GM12864 (cell line): ENCODE measurements around the gene NUAK2.
A peak's percentile ranks its signal among the peaks of the same experiment; 100 is the strongest.
"Not testable (repeated sequence)": the region's sequence is repeated elsewhere in the genome, so short reads cannot be mapped to it uniquely, and the experiment has no call there.

ENCODE experiments used
- DNase-seq: peaks from one replicate; pipeline ENCODE4 v3.0.0-alpha.2; 2011; ENCODE audit warnings: low read depth
- H3K4me3 ChIP-seq: 2 replicates; pipeline ENCODE4 v1.5.1; 2011; ENCODE audit warnings: mild to moderate bottlenecking, low read depth, low read length, control low read depth
- TF ChIP-seq, protein P1 (sequence below): IDR thresholded peaks from 2 replicates; pipeline ENCODE4 v1.5.1; 2011; ENCODE audit warnings: low read depth, mild to moderate bottlenecking, moderate library complexity, low read length, control low read depth, inconsistent platforms; ENCODE audit errors: missing control alignments

The NUAK2 gene

DNA sequence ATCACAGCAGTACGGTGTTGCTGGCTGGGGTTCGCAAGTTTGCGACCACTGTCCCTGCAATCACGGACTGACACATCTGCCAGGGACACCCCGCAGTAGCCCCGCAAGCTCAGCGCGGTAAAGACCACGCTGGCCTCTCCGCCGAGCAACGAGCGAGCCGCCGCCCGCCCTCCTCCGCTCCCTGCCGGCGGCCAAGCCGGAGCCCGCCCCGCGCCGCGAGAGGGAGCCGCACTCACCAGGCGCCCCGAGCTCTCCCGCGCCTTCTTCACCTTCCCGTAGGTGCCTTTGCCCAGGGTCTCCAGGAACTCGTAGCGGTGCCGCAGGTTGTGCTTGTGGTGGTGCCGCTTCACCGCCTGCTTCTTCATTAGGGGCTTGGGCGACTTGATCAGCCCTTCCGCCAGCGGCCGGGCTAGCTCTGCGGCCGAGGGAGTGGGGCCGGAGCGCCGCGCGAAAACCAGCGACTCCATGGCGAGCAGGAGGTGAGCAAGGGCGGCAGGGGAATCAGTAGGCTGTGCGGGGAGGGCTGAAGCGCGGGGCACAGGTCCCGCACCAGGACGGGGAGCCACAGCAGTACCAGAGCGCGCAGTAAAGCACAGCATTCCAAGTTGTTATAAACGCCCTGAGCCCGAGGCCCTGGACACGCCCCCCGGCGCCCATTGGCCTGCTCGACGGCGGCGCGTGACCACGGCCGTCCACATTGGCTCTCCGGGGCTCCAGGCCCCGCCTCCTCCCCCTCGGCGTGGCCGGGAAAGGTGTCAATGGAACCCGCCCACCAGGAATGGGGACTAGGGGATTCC lies at the start of gene NUAK2:
TSS of gene NUAK2 (minus strand) at position 584 of the 797 bp plus-strand sequence. CDS start at position 467, 117 bp downstream.
- TF ChIP-seq, protein P1, sequence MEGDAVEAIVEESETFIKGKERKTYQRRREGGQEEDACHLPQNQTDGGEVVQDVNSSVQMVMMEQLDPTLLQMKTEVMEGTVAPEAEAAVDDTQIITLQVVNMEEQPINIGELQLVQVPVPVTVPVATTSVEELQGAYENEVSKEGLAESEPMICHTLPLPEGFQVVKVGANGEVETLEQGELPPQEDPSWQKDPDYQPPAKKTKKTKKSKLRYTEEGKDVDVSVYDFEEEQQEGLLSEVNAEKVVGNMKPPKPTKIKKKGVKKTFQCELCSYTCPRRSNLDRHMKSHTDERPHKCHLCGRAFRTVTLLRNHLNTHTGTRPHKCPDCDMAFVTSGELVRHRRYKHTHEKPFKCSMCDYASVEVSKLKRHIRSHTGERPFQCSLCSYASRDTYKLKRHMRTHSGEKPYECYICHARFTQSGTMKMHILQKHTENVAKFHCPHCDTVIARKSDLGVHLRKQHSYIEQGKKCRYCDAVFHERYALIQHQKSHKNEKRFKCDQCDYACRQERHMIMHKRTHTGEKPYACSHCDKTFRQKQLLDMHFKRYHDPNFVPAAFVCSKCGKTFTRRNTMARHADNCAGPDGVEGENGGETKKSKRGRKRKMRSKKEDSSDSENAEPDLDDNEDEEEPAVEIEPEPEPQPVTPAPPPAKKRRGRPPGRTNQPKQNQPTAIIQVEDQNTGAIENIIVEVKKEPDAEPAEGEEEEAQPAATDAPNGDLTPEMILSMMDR, result no peak
- no peak for DNase-seq
- H3K4me3 ChIP-seq, result peak within 1 kb of the TSS; percentile 61

DNA sequence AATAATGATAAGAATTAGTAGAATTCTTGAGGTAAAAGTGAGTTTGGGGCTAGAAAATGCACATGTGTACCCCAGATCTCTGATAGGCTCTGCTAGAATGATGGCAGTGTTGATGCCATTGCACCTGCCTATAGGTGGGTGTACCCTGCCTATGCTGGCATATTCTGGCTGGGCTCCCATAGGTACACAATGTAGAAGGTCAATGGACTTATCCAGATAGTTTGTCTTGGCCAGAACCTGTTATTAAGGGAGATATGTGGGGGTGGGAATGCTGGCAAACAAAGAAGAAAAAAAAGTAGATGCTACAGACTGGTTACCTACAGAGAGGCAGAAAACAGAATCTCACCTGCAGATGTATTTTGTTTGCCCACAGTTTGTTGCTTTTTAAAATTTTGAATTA lies 49.2 kb upstream of the NUAK2 start:
- no peak overlapping the region for H3K4me3 ChIP-seq
- TF ChIP-seq, protein P1, result no peak
- DNase-seq, result no peak

DNA sequence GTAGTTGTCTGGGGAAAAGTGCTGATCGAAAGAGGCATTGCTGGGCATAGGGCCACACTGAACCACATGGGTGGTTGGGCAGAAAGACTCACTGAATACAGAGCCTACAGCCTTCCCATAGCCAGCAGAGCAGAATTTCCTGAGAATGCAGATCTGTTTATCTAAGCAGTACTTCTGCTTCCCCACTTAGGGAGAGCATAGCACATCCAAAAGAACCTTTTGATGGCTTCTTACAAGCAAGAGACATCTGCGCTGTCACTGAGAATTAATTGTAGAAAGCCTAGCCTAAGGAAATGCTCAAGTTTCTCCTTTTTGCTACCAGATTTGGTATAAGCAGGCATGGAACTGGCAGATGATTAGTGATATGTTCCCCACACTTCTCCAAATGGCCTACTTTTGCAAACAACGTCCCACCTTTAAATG lies 48.2 kb upstream of the NUAK2 start:
- TF ChIP-seq, protein P1, result no peak
- DNase-seq, result no peak
- no peak overlapping the region for H3K4me3 ChIP-seq

DNA sequence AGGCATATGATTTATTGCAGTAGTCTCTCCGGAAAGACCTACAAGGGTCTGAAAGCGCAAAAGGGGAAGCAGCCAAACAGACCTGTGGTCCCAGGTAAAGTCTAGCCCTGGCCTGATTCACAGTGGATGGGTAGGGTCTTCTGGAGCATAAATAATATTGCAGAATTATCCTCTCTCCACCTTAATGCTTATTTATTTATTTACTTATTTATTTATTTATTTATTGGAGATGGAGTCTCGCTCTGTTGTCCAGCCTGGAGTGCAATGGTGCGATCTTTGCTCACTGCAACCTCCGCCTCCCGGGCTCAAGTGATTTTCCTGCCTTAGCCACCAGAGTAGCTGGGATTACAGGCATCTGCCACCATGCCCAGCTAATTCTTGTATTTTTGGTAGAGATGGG lies 46.9 kb upstream of the NUAK2 start:
- H3K4me3 ChIP-seq, result no peak overlapping the region
- TF ChIP-seq, protein P1, result no peak
- no peak for DNase-seq

DNA sequence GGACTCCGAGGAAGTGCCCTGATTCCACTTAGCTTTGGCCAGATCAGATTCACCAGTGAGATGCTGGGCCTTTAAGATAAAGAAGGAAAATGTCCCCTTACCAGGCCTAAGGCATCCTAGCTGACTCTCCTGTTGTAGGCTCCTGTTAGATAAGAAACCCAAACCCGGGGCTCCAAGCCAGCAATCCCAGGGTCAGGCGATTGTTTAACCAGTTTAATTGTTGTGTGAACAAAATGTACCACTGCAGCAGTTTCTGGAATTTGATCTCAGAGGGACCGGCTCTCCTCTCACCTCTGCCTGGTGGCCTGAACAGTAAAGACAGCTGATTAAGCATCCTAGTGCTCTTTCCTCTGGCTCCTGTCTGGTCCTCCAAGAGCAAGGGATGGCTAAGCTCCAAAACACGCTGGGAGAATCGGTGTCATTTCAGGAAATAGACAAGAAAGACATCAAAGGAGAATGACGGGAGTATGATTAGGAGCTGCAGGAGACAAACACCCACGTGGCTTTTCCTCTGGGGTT lies 44.5 kb upstream of the NUAK2 start:
- TF ChIP-seq, protein P1, result no peak
- H3K4me3 ChIP-seq, result no peak overlapping the region
- DNase-seq, result no peak

DNA sequence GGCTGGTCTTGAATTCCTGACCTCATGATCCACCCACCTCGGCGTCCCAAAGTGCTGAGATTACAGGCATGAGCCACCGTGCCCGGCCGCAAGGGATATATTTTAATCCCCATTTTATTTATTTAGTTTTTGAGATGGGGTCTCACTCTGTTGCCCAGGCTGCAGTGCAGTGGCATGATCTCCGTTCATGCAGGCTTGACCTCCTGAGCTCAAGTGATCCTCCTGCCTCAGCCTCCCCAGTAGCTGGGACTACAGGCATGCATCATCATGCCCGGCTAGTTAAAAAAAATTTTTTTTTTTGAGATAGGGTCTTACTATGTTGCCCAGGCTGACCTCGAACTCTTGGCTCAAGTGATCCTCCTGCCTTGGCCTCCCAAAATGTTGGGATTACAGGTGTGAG lies 43.5 kb upstream of the NUAK2 start:
- not testable (repeated sequence) for DNase-seq, H3K4me3 ChIP-seq

DNA sequence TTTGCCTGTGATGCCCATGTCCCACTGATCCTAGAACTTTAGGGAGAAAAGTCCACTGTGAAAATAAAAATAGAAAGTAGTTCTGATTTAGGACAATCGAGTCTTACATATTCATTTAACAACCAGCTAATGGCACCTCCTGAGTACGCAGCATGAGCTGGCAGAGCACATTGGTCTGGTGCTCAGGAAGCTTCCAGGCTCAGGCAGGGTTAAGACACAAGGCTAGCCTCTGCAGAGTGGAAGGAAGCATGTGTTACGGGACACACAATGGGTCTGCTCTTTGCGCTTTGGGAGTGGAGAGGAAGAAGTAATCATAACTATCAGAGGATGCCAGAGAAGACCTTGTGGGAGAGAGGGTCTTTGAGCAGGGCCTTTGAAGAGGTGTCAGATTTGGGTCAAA lies 39.3 kb upstream of the NUAK2 start:
- no peak overlapping the region for H3K4me3 ChIP-seq
- no peak for DNase-seq
- TF ChIP-seq, protein P1, result no peak
